Neutrophil (primary cell): Measurements from ENCODE around the gene HEMK1.

Experiments used
- H3K27ac ChIP-seq: fragments of 200-600 bp; sonication (generic); 2 replicates; pipeline ENCODE4 v1.5.1; 2016; ENCODE audit warnings: mild to moderate bottlenecking, moderate library complexity
- H3K27me3 ChIP-seq: fragments of 200-600 bp; sonication (generic); 2 replicates; pipeline ENCODE4 v1.6.0; 2016; ENCODE audit warnings: mild to moderate bottlenecking
- H3K36me3 ChIP-seq: fragments of 200-600 bp; sonication (generic); 2 replicates; pipeline ENCODE4 v1.5.1; 2017
- H3K4me1 ChIP-seq, 2 experiments: fragments of 200-600 bp in 1 of 2; sonication (generic) in 1 of 2; 1 replicate in 1 of 2; 2 replicates in 1 of 2; pipeline versions ENCODE4 v1.5.1 to v1.6.1; 2013 to 2016; ENCODE audit warnings: low read depth in 1 of 2, low read length in 1 of 2, mild to moderate bottlenecking in 1 of 2, moderate library complexity in 1 of 2; ENCODE audit not compliant: control insufficient read depth in 1 of 2, insufficient read depth in 1 of 2
- H3K4me3 ChIP-seq, 2 experiments: fragments of 200-600 bp in 1 of 2; sonication (generic) in 1 of 2; 1 replicate in 1 of 2; 2 replicates in 1 of 2; pipeline ENCODE4 v1.5.1; 2013 to 2016; ENCODE audit warnings: low read depth in 1 of 2, low read length in 1 of 2, mild to moderate bottlenecking in 1 of 2, moderate library complexity in 1 of 2
- H3K9me3 ChIP-seq: fragments of 200-600 bp; sonication (generic); 2 replicates; pipeline ENCODE4 v1.5.1; 2016
- CTCF ChIP-seq: fragments of 200-600 bp; sonication (generic); IDR thresholded peaks from 2 replicates; pipeline ENCODE4 v1.5.1; 2016; ENCODE audit warnings: antibody characterized with exemption

Gene HEMK1

DNA sequence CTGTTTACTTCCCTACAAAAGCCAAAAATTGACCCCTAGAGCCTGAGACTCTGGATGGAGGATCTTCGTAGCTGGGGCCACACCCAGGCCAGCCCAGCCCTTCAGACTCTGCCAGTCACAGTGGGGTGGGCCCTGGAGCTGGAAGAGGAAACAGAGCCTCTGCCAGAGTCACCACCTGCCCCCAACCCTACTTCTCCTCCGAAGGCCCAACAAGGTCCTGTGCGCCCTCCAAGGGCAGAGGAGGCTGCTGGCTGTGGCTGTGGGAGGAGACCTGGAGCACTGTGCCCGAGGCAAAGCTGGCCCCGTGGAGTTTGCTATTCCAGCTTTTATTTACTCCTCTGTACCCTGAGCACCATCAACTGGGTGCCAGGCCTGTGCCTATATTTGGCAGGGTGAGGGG, 23.2 kb downstream of the HEMK1 start:
- Histone ChIP-seq H3K9me3 (no peaks in the 10 kb centered on the region), H3K4me3 (peak overlapping the region; percentile 33 to 56), H3K4me1 (peaks cover 34 to 40% of the 10 kb centered on the region in 2 experiments), H3K36me3 (no peaks in the 10 kb centered on the region), H3K27me3 (no peaks in the 10 kb centered on the region), H3K27ac (peak overlapping the region; percentile 98)
- no peak for TF ChIP-seq CTCF

- Histone ChIP-seq H3K27ac (no peak overlapping the region), H3K36me3 (no peaks in the 10 kb centered on the region), H3K4me1 (peaks cover 34 to 40% of the 10 kb centered on the region in 2 experiments), H3K4me3 (no peak overlapping the region), H3K9me3 (no peaks in the 10 kb centered on the region), H3K27me3 (no peaks in the 10 kb centered on the region)
- no peak for TF ChIP-seq CTCF
Measured at GRCh38 chr3:50594253-50594785, 25.0 kb downstream of the HEMK1 start.

GRCh38 chr3:50599115-50599715, 29.9 kb downstream of the HEMK1 start:
- H3K4me3 ChIP-seq, result no peak overlapping the region
- H3K36me3 ChIP-seq, result no peaks in the 10 kb centered on the region
- no peaks in the 10 kb centered on the region for H3K27me3 ChIP-seq
- H3K27ac ChIP-seq, result peak overlapping the region; percentile 78
- H3K9me3 ChIP-seq, result no peaks in the 10 kb centered on the region
- H3K4me1 ChIP-seq, result peaks cover 31 to 33% of the 10 kb centered on the region in 2 experiments
- no peak for TF ChIP-seq CTCF

DNA sequence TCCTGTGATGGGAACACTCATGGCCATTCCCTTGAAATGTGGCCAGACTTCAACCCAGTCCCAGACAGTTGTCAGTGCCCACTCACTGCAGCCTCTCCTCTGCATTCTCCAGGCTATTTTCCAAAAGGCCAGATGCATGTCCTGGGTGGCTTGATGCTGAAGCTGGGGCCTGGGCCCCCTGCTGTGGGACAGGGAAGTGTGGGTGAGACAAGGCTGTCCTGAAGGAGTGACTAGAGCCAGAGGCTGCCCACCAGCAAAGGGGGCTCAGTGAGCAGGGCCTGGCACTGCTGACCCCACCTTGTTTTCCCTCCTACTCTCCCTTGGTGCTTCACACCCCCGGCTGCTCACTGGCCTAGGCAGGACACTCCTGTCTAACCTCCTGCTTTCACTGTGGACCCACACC, 30.4 kb downstream of the HEMK1 start:
- H3K27ac ChIP-seq, result peak overlapping the region; percentile 78
- peaks cover 33 to 37% of the 10 kb centered on the region in 2 experiments for H3K4me1 ChIP-seq
- no peak for TF ChIP-seq CTCF

GRCh38 chr3:50600141-50600753, 30.9 kb downstream of the HEMK1 start:
- Histone ChIP-seq H3K27ac (peak overlapping the region; percentile 78), H3K4me1 (peaks cover 38 to 42% of the 10 kb centered on the region in 2 experiments), H3K36me3 (no peaks in the 10 kb centered on the region), H3K9me3 (no peaks in the 10 kb centered on the region), H3K4me3 (peak overlapping the region in 1 of 2 experiments; percentile 35), H3K27me3 (no peaks in the 10 kb centered on the region)
- TF ChIP-seq CTCF, result no peak

More for the DNA sequence above, 30.4 kb downstream of the HEMK1 start:
- H3K27me3 ChIP-seq, result no peaks in the 10 kb centered on the region
- no peaks in the 10 kb centered on the region for H3K36me3 ChIP-seq
- H3K4me3 ChIP-seq, result no peak overlapping the region
- H3K9me3 ChIP-seq, result no peaks in the 10 kb centered on the region
